HG03139 (cell line): ENCODE data around the gene GBGT1.
"Not testable (repeated sequence)": the region's sequence is repeated elsewhere in the genome, so short reads cannot be mapped to it uniquely, and the experiment has no call there.

Experiments used
- ATAC-seq: cut with Tn5 transposase; IDR thresholded peaks from one replicate; pipeline ENCODE4 v1.9.1; 2021; ENCODE audit not compliant: unreplicated experiment

GBGT1 gene

GRCh38 chr9:133199648-133200321 lies 36.1 kb upstream of the GBGT1 start:
- ATAC-seq = no peak

DNA sequence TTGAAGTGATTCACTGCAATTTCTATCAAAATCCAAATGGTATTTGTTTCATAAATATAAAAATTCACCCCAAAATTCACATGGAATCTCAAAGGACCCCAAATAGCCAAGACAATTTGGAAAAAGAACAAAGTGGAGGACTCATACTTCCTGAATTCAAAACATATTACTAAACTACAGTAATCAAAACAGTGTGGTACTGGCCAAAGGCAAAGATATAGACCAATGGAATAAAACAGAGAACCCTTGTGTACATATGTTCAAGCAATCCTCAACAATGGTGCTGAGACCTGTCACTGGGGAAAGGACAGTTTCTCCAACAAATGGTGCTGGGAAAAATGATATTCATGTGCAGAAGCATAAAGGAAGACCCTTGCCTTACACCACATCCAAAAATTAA lies 31.3 kb upstream of the GBGT1 start:
- ATAC-seq = no peak

GRCh38 chr9:133194597-133194996 lies 30.9 kb upstream of the GBGT1 start:
- ATAC-seq = no peak

GRCh38 chr9:133191989-133192388 lies 28.3 kb upstream of the GBGT1 start:
- ATAC-seq = no peak

DNA sequence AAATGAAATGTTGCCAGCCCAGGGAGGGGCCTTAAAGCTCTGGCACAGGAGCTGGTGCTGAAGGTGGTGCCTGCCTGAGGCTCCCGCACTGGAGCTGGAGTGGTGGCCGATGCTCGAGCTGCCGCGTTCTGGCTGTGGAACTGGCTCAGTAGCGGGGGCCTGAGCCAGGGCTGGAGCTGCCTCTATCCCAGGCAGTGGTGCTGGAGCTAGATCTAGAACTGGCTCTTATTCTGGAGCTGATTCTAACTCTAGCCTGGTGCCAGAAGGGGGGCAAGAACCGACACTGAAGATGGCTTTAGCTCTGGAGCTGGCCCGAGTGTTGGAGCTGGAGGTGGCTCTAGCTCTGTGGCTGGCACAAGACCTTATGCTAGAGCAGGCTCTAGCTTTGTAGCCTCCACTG lies 26.1 kb upstream of the GBGT1 start:
- ATAC-seq = no peak

GRCh38 chr9:133188843-133189180 lies 25.1 kb upstream of the GBGT1 start:
- no peak for ATAC-seq

DNA sequence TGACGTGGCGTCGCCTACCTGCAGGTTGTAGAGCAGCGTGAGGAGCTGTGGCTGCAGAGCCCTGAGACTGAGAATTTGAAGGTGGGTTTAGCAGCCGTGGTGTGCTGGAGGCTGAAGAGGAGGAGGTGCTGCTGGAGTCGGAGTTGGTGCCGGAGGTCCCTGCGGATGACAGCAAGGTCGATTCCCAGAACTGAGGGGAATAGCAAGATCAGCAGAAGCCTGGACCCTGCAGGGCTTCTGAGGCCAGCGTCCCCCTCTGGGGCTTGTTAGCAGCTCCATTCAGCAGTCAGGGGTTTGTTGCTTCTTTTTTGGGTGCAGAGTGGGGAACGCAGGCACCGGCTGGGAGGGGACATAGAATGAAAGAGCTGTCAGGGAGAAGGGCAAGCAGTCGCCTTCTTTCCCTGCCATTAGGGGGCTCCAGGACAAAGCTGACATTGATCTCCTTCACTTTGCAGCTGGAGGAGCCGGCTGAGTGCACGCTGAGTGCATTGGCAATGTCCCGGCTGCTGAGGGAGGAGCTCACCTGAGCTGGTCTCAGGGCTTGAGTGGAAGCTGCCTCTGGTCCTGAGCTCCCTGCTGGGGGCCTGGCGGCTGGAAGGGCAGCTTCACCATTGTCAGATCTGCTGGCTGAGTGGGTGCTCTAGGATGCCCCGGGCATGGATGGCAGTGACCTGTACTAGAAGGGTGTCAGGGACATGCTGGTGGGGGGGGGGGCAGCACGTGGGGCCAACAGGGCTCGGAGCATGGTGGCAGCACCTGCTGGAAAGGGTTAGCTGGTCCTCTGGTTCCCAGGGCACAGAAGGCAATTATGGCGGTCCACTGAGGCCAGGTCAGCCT lies 24.5 kb upstream of the GBGT1 start:
- no peak for ATAC-seq

DNA sequence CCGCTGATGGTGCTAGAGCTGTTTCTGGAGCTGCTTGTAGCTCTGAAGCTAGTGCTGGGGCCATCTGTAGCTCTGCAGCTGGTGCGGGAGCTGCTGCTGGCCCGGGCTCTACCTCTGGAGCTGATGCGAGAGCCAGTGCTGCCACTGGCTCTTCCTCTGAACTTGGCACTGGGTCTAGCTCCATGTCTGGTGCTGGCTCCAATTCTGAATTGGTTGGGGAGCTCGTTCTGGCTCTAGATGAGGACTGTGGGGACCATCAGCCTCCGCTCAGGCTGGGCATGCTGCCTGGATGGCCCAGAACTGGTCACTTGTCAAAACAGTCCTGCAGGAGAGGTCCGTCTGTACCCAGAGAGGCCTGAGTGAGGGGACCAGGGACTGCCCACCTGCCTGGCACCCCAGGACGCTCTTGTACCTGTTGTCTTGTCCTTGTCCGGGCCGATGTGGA lies 23.9 kb upstream of the GBGT1 start:
- no peak for ATAC-seq

- no peak for ATAC-seq
Measured at GRCh38 chr9:133186736-133187135, 23.0 kb upstream of the GBGT1 start.

DNA sequence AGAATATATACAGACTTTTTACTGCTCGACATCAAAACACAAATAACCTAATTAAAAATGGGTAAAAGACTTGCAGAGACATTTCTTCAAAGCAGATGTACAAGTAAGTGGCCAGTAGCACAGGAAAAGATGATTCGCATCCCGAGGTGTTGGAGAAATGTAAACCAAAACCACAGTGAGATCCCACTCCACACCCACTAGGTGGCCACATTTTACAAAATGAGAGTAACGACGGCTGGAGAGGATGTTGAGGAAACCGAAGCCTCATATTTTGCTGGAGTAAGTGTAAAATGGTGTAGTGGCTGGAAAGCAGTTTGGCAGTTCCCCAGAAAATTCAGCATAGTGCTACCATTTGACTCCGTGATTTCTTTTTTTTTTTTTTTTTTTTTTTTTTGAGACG lies 21.3 kb upstream of the GBGT1 start:
- no peak for ATAC-seq

- ATAC-seq = no peak
Measured at GRCh38 chr9:133182151-133182550, 18.4 kb upstream of the GBGT1 start.

GRCh38 chr9:133181561-133181960 lies 17.8 kb upstream of the GBGT1 start:
- ATAC-seq = no peak

DNA sequence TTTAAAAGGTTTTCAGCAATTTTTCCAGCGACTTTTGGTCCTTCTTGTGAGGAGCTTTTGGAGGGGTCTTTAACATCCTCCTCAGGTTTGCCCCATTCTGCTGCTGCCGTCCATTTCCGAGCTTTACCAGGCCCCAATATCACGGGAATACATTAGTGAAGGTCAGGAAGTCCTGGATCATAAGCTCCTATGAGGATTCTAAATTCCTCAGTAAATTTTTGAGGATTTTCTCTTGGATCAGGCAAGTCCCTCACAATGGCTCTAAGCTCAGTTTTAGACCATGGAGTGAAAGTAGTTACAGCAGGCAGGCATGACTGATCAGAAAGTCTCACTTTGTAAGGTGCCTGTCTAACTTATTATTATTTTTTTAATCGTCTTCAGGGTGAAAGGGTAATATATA lies 17.2 kb upstream of the GBGT1 start:
- no peak for ATAC-seq

GRCh38 chr9:133173056-133173455 lies 9.3 kb upstream of the GBGT1 start:
- ATAC-seq = no peak

- ATAC-seq = no peak
Measured at GRCh38 chr9:133171161-133171961, 7.6 kb upstream of the GBGT1 start.

GRCh38 chr9:133170716-133171115 lies 7.0 kb upstream of the GBGT1 start:
- no peak for ATAC-seq

GRCh38 chr9:133169687-133170086 lies 6.0 kb upstream of the GBGT1 start:
- ATAC-seq = not testable (repeated sequence)

GRCh38 chr9:133169102-133169501 lies 5.4 kb upstream of the GBGT1 start:
- no peak for ATAC-seq

- no peak for ATAC-seq
Measured at GRCh38 chr9:133168432-133168831, 4.7 kb upstream of the GBGT1 start.

DNA sequence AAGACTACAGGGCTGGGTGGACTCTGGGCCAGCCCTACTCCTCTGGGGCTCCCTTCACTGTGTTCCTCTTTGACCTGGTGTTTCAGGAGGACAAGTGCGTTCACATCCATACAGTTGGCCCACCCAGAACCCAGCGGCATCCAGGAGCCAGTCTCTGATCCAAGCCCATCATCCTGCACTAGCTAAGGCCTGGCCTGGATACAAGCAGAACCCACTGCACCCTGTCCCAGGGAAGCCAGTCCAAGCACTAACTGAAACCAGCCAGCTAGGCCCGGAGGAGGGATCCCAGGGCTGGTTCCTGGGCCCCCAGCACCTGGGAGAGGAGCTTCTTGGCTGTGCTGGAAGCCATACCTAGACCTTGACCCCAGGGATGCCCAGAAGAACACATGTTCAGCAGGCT lies 4.1 kb upstream of the GBGT1 start:
- no peak for ATAC-seq

DNA sequence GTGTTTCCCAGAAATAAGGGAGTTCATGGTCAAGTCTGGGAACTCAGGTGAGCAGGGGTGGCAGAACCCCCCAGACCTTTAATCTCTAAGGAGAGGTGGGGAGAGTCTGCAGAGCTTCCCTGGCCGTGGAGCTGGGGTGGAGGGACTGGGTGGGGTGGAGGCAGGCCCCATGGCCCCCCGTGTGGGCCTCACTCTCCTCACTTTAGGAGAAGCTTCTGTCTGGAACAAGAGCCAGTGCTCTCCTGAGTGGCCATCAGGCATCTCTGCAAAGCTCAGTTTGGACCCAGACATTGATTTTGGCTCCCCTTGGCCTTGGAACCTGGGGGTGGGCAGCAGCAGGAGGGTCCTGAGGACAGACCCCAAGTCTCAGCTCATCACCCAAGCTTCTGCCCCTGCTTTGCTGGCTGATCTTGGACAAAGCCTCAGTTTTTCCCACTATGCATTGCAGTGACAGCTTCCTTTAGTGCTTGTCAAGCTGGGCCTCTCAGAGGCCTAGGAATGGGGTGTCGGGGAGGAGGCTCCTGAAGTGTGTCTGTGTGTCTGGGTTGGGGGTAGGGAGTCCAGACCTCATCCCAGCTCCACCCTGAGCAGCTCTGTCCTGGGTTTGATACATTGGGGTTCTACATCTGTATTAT lies 3.5 kb upstream of the GBGT1 start:
- ATAC-seq = no peak
